OCI-LY7 (cell line): Measurements from ENCODE around the gene ATP6V0A1. TPM values are rescaled to one million over a fixed set of nuclear protein-coding genes. Genes with fewer than 3 reads are reported as not detected.
"Not testable (repeated sequence)": the region's sequence is repeated elsewhere in the genome, so short reads cannot be mapped to it uniquely, and the experiment has no call there.

Source experiments
- BruUV-seq: library from RNA; stranded (reverse); fragments of 400-500 nt; replicated peaks from 2 replicates; lab custom pipeline; 2021; lab: Mats Ljungman, UMichigan
- CTCF ChIA-PET: fragments of 300-600 bp; sonication (Branson Sonifier 250); formaldehyde crosslinking; loops from one replicate; lab custom pipeline; 2022; ENCODE audit warnings: antibody characterized with exemption; ENCODE audit not compliant: unreplicated experiment; lab: Charles Lee
- POLR2A ChIA-PET: fragments of 300-600 bp; sonication (Branson Sonifier 250); formaldehyde crosslinking; loops from one replicate; lab custom pipeline; 2022; ENCODE audit warnings: antibody characterized with exemption; lab: Charles Lee
- DNase-seq: peaks from one replicate; pipeline ENCODE4 v3.0.0-alpha.2; 2015; ENCODE audit warnings: low spot score
- H2AFZ ChIP-seq: fragments of 200-600 bp; sonication (generic), shearing (Covaris generic); 2 replicates; pipeline ENCODE4 v1.6.1; 2014; ENCODE audit warnings: mild to moderate bottlenecking, antibody characterized with exemption, low read length, moderate library complexity
- H3K27ac ChIP-seq: fragments of 200-600 bp; sonication (generic); 2 replicates; pipeline ENCODE4 v1.5.1; 2014; ENCODE audit warnings: mixed run types, low read depth, mild to moderate bottlenecking, moderate library complexity, low read length, inconsistent platforms; ENCODE audit not compliant: poor library complexity, severe bottlenecking
- H3K36me3 ChIP-seq: fragments of 200-600 bp; sonication (generic); 2 replicates; pipeline ENCODE4 v1.6.1; 2014; ENCODE audit warnings: mild to moderate bottlenecking, antibody characterized with exemption, low read length, moderate library complexity, mixed read lengths; ENCODE audit not compliant: insufficient read depth
- H3K4me1 ChIP-seq: fragments of 200-600 bp; sonication (generic); 2 replicates; pipeline ENCODE4 v1.5.1; 2014; ENCODE audit warnings: mild to moderate bottlenecking, low read length; ENCODE audit not compliant: insufficient read depth, poor library complexity, severe bottlenecking
- H3K4me2 ChIP-seq: fragments of 200-600 bp; sonication (generic); 2 replicates; pipeline ENCODE4 v1.6.1; 2014; ENCODE audit warnings: mild to moderate bottlenecking, low read length
- H3K4me3 ChIP-seq: fragments of 200-600 bp; sonication (generic); 2 replicates; pipeline ENCODE4 v1.5.1; 2014; ENCODE audit warnings: mild to moderate bottlenecking, low read depth, low read length; ENCODE audit not compliant: poor library complexity, severe bottlenecking
- H3K79me2 ChIP-seq: fragments of 200-600 bp; sonication (generic); 2 replicates; pipeline ENCODE4 v1.6.1; 2016; ENCODE audit warnings: low read depth, mild to moderate bottlenecking, low read length, moderate library complexity, mixed read lengths; ENCODE audit not compliant: insufficient read depth
- H3K9me2 ChIP-seq: fragments of 200-600 bp; sonication (generic); 2 replicates; pipeline ENCODE4 v1.6.1; 2016; ENCODE audit warnings: mild to moderate bottlenecking, low read length, mixed read lengths; ENCODE audit not compliant: insufficient read depth
- H3K9me3 ChIP-seq: fragments of 200-600 bp; sonication (generic); 2 replicates; pipeline ENCODE4 v1.6.1; 2014; ENCODE audit warnings: mild to moderate bottlenecking, mixed run types, low read length, mixed read lengths
- H4K20me1 ChIP-seq: fragments of 200-600 bp; sonication (generic); 2 replicates; pipeline ENCODE4 v1.6.1; 2014; ENCODE audit warnings: mild to moderate bottlenecking, antibody characterized with exemption, low read length, moderate library complexity, mixed read lengths; ENCODE audit not compliant: insufficient read depth
- CTCF ChIP-seq: fragments of 200-600 bp; sonication (generic); conservative IDR thresholded peaks from 2 replicates; pipeline ENCODE4 v1.5.1; 2014; ENCODE audit warnings: mild to moderate bottlenecking, antibody characterized with exemption, low read length, moderate library complexity, mixed read lengths
- EZH2phosphoT487 ChIP-seq: fragments of 200-600 bp; sonication (generic); IDR thresholded peaks from 2 replicates; pipeline ENCODE4 v1.6.1; 2018; ENCODE audit warnings: low read depth, borderline replicate concordance, mild to moderate bottlenecking, mixed run types, antibody characterized with exemption, low read length, moderate library complexity, mixed read lengths
- intact Hi-C: fragments of 100-400 bp; cut with micrococcal nuclease; formaldehyde crosslinking; loops from one replicate; pipeline ENCODE4 v1.10.0; 2022; ENCODE audit not compliant: unreplicated experiment
- total RNA-seq, 2 experiments: library from RNA; depleted of rRNA in 1 of 2; stranded (reverse); fragments of >200 nt in 1 of 2; shearing (Covaris generic) in 1 of 2; gene quantifications; 2 replicates each; pipeline ENCODE4 v1.2.3, GENCODE V29; 2014 to 2022

The ATP6V0A1 gene
- total RNA-seq, 2 experiments from 2014 or later = 19.8 to 46.9 TPM

DNA sequence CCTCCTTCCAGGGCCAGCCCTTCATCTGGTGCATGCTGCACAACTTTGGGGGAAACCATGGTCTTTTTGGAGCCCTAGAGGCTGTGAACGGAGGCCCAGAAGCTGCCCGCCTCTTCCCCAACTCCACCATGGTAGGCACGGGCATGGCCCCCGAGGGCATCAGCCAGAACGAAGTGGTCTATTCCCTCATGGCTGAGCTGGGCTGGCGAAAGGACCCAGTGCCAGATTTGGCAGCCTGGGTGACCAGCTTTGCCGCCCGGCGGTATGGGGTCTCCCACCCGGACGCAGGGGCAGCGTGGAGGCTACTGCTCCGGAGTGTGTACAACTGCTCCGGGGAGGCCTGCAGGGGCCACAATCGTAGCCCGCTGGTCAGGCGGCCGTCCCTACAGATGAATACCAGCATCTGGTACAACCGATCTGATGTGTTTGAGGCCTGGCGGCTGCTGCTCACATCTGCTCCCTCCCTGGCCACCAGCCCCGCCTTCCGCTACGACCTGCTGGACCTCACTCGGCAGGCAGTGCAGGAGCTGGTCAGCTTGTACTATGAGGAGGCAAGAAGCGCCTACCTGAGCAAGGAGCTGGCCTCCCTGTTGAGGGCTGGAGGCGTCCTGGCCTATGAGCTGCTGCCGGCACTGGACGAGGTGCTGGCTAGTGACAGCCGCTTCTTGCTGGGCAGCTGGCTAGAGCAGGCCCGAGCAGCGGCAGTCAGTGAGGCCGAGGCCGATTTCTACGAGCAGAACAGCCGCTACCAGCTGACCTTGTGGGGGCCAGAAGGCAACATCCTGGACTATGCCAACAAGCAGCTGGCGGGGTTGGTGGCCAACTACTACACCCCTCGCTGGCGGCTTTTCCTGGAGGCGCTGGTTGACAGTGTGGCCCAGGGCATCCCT lies 84.8 kb downstream of the ATP6V0A1 start:
- H3K36me3 ChIP-seq = peaks cover 16% of the 10 kb centered on the region
- BruUV-seq = no TSS peak
- no peak overlapping the region for H3K4me2 ChIP-seq
- CTCF ChIA-PET = no interaction called here
- H3K9me3 ChIP-seq = no peaks in the 10 kb centered on the region
- H3K27ac ChIP-seq = no peak overlapping the region
- no peak overlapping the region for H3K4me3 ChIP-seq
- H3K79me2 ChIP-seq = no peaks in the 10 kb centered on the region
- no peak for DNase-seq
- no peak overlapping the region for H2AFZ ChIP-seq
- POLR2A ChIA-PET = no interaction called here
- TF ChIP-seq EZH2phosphoT487 (no peak), CTCF (no peak)
- no peaks in the 10 kb centered on the region for H3K9me2 ChIP-seq
- H4K20me1 ChIP-seq = no peaks in the 10 kb centered on the region
- intact Hi-C loops = no loop called here
- H3K4me1 ChIP-seq = peaks cover 2% of the 10 kb centered on the region

GRCh38 chr17:42544874-42545283 lies 86.2 kb downstream of the ATP6V0A1 start:
- BruUV-seq = no TSS peak
- Histone ChIP-seq H3K27ac (no peak overlapping the region), H3K4me1 (peaks cover 8% of the 10 kb centered on the region), H3K36me3 (peaks cover 7% of the 10 kb centered on the region; the same call in 1 of the 2 replicates), H3K9me3 (no peaks in the 10 kb centered on the region), H4K20me1 (no peaks in the 10 kb centered on the region), H3K4me2 (no peak overlapping the region), H2AFZ (no peak overlapping the region), H3K9me2 (no peaks in the 10 kb centered on the region), H3K79me2 (no peaks in the 10 kb centered on the region), H3K4me3 (no peak overlapping the region)
- intact Hi-C loops = no loop called here
- TF ChIP-seq CTCF = no peak
- no peak for TF ChIP-seq EZH2phosphoT487
- ChIA-PET POLR2A (no interaction called here), CTCF (interaction anchor here (0.6 kb wide), 1 partner anchor 165 kb away, joined by 3 read pairs; no protein-coding TSS in a partner anchor)
- no peak for DNase-seq

- BruUV-seq, H3K9me3 ChIP-seq: not testable (repeated sequence)
Observed at GRCh38 chr17:42545755-42546505, 87.3 kb downstream of the ATP6V0A1 start.

More at GRCh38 chr17:42545755-42546505, 87.3 kb downstream of the ATP6V0A1 start:
- H2AFZ ChIP-seq, POLR2A ChIA-PET, H3K9me2 ChIP-seq, DNase-seq, H4K20me1 ChIP-seq, CTCF ChIA-PET, H3K36me3 ChIP-seq, H3K4me1 ChIP-seq, H3K4me2 ChIP-seq, H3K4me3 ChIP-seq, H3K79me2 ChIP-seq, H3K27ac ChIP-seq, intact Hi-C loops: not testable (repeated sequence)
